HepG2 (cell line): ENCODE measurements around the gene ASAP2. TPM values are rescaled to one million over a fixed set of nuclear protein-coding genes. Genes with fewer than 3 reads are reported as not detected.

Experiments
- BCLAF1 ChIP-seq: fragments of 450-650 bp; IDR thresholded peaks from 2 replicates; pipeline ENCODE4 v1.6.1; 2017; ENCODE audit warnings: mild to moderate bottlenecking
- GLMP ChIP-seq: sonication (generic); formaldehyde crosslinking; IDR thresholded peaks from 2 replicates; pipeline ENCODE4 v1.9.0; 2021; ENCODE audit warnings: missing genetic modification reagents, mild to moderate bottlenecking, borderline replicate concordance
- IRX3 ChIP-seq: sonication (generic); formaldehyde crosslinking; IDR thresholded peaks from 2 replicates; pipeline ENCODE4 v1.8.1; 2023; ENCODE audit warnings: mild to moderate bottlenecking, low read depth, missing genetic modification reagents, borderline replicate concordance
- KDM5B ChIP-seq: sonication (generic); formaldehyde crosslinking; IDR thresholded peaks from 2 replicates; pipeline ENCODE4 v1.4.0; 2020; ENCODE audit warnings: missing genetic modification reagents, mild to moderate bottlenecking, borderline replicate concordance
- KLF16 ChIP-seq, 2 experiments: sonication (generic) in 1 of 2; formaldehyde crosslinking in 1 of 2; IDR thresholded peaks; 2 replicates each; pipeline versions ENCODE4 v1.6.1 to v1.8.0; 2016 to 2023; ENCODE audit warnings: missing genetic modification reagents in 2 of 2, missing compliant biosample characterization in 1 of 2
- MAFK ChIP-seq, 2 experiments: IDR thresholded peaks in 1 of 2; conservative IDR thresholded peaks in 1 of 2; 2 replicates each; pipeline ENCODE4 v1.6.1; 2011; ENCODE audit warnings: improper control_type of control experiment in 2 of 2, low read length in 2 of 2
- MLLT10 ChIP-seq: sonication (generic); formaldehyde crosslinking; IDR thresholded peaks from 2 replicates; pipeline ENCODE4 v1.4.0; 2020; ENCODE audit warnings: missing genetic modification reagents
- PHF20 ChIP-seq: sonication (generic); formaldehyde crosslinking; IDR thresholded peaks from 2 replicates; pipeline ENCODE4 v1.5.0; 2020; ENCODE audit warnings: mild to moderate bottlenecking, missing genetic modification reagents
- RBM22 ChIP-seq: fragments of 200-400 bp; formaldehyde crosslinking; optimal IDR thresholded peaks from 2 replicates; pipeline ENCODE3; 2017; ENCODE audit warnings: mild to moderate bottlenecking, low read length, moderate library complexity
- SETDB1 ChIP-seq: sonication (generic); formaldehyde crosslinking; IDR thresholded peaks from 2 replicates; pipeline ENCODE4 v1.5.1; 2020; ENCODE audit warnings: missing genetic modification reagents, mild to moderate bottlenecking, borderline replicate concordance
- SMARCC2 ChIP-seq: fragments of 450-650 bp; IDR thresholded peaks from 2 replicates; pipeline ENCODE4 v1.6.1; 2017; ENCODE audit warnings: antibody characterized with exemption, mild to moderate bottlenecking
- SP5 ChIP-seq: IDR thresholded peaks from 2 replicates; pipeline ENCODE4 v1.6.1; 2016; ENCODE audit warnings: low read depth, borderline replicate concordance
- SPEN ChIP-seq: sonication (generic); formaldehyde crosslinking; IDR thresholded peaks from 2 replicates; pipeline ENCODE4 v1.5.1; 2020; ENCODE audit warnings: low read depth, mild to moderate bottlenecking, missing genetic modification reagents
- TCF7 ChIP-seq: sonication (generic); IDR thresholded peaks from 2 replicates; pipeline ENCODE4 v1.6.1; 2016; ENCODE audit warnings: antibody characterized with exemption, low read depth
- ZFYVE20 ChIP-seq: sonication (generic); formaldehyde crosslinking; IDR thresholded peaks from 2 replicates; pipeline ENCODE4 v1.8.0; 2023; ENCODE audit warnings: low read depth, mild to moderate bottlenecking, moderate library complexity, missing genetic modification reagents, borderline replicate concordance
- ZNF17 ChIP-seq: sonication (generic); formaldehyde crosslinking; IDR thresholded peaks from 2 replicates; pipeline ENCODE4 v1.5.0; 2020; ENCODE audit warnings: mild to moderate bottlenecking, missing genetic modification reagents
- ZNF317 ChIP-seq: sonication (generic); formaldehyde crosslinking; IDR thresholded peaks from 2 replicates; pipeline ENCODE4 v1.5.0; 2020; ENCODE audit warnings: mild to moderate bottlenecking, missing genetic modification reagents
- ZNF431 ChIP-seq: sonication (generic); formaldehyde crosslinking; IDR thresholded peaks from 2 replicates; pipeline ENCODE4 v1.9.0; 2022; ENCODE audit warnings: missing genetic modification reagents, low read depth, mild to moderate bottlenecking, borderline replicate concordance
- ZNF574 ChIP-seq: sonication (generic); formaldehyde crosslinking; IDR thresholded peaks from 2 replicates; pipeline ENCODE4 v1.4.0; 2020; ENCODE audit warnings: missing genetic modification reagents
- ZNF577 ChIP-seq: sonication (generic); formaldehyde crosslinking; IDR thresholded peaks from 2 replicates; pipeline ENCODE4 v1.4.0; 2020; ENCODE audit warnings: mild to moderate bottlenecking, low read depth, missing genetic modification reagents, borderline replicate concordance
- polyA plus RNA-seq, 8 experiments: library from polyadenylated mRNA; depleted of rRNA in 3 of 8; stranded (reverse) in 7 of 8; unstranded in 1 of 8; fragments of >200 nt; fragmentation: Illumina TruSeq in 4 of 8; extraction: Trizol in 4 of 8; gene quantifications; 2 replicates each; pipeline versions ENCODE4 v1.2.1 to v1.2.3, GENCODE V29; 2011 to 2016; ENCODE audit warnings: low read depth in 4 of 8, missing spikeins in 1 of 8, mixed read lengths in 1 of 8; ENCODE audit not compliant: insufficient read depth in 1 of 8
- total RNA-seq, 5 experiments: library from RNA; depleted of rRNA; stranded (reverse); fragments of >200 nt; fragmentation: Illumina TruSeq; extraction: Trizol; gene quantifications; 2 replicates each; pipeline ENCODE4 v1.2.3, GENCODE V29; 2016; ENCODE audit warnings: low read depth in 1 of 5
- TF ChIP-seq, protein P1 (sequence below): sonication (generic); formaldehyde crosslinking; IDR thresholded peaks from 2 replicates; pipeline ENCODE4 v1.5.0; 2020; ENCODE audit warnings: missing genetic modification reagents, mild to moderate bottlenecking, borderline replicate concordance

Gene ASAP2
- total and polyA plus RNA-seq, 2 of the 13 experiments (the other 11 are each of a cell fraction or from before 2014, with no cell fraction given), result 7.3 to 22.3 TPM

GRCh38 chr2:9422321-9423099 lies 215.9 kb downstream of the ASAP2 start (continued):
- no peak for TF ChIP-seq BCLAF1
- TF ChIP-seq SMARCC2, result no peak
- no peak; the same call in 1 of the 2 replicates for TF ChIP-seq PHF20
- no peak for TF ChIP-seq ZNF577
- no peak for TF ChIP-seq GLMP (CRISPR knock-in tag)
- no peak for TF ChIP-seq ZNF574 (CRISPR knock-in tag)
- TF ChIP-seq, protein P1, sequence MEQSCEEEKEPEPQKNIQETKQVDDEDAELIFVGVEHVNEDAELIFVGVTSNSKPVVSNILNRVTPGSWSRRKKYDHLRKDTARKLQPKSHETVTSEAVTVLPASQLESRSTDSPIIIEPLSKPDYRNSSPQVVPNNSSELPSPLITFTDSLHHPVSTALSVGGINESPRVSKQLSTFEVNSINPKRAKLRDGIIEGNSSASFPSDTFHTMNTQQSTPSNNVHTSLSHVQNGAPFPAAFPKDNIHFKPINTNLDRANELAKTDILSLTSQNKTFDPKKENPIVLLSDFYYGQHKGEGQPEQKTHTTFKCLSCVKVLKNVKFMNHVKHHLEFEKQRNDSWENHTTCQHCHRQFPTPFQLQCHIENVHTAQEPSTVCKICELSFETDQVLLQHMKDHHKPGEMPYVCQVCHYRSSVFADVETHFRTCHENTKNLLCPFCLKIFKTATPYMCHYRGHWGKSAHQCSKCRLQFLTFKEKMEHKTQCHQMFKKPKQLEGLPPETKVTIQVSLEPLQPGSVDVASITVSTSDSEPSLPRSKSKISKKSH (CRISPR knock-in tag), result peak; percentile 92
- no peak for TF ChIP-seq SP5 (CRISPR knock-in tag)
- no peak for TF ChIP-seq SETDB1
- no peak; the same call in 1 of the 2 replicates for TF ChIP-seq ZNF317 (CRISPR knock-in tag)
- TF ChIP-seq ZNF17 (CRISPR knock-in tag), result no peak
- no peak for TF ChIP-seq IRX3
- TF ChIP-seq KDM5B (CRISPR knock-in tag), result no peak; the same call in 1 of the 2 replicates
- peak; percentile 14 for TF ChIP-seq RBM22
- TF ChIP-seq MAFK (conservative IDR thresholded peaks at IDR 0.05 in 1 of 2, IDR thresholded peaks at IDR 0.05 in 1 of 2; ENCODE audit: low read length in 2 of 2), result no peak
- TF ChIP-seq ZNF431, result peak; percentile 20; the same call in 1 of the 2 replicates
- TF ChIP-seq MLLT10 (CRISPR knock-in tag), result no peak
- no peak for TF ChIP-seq KLF16 (CRISPR knock-in tag; IDR thresholded peaks at IDR 0.05)
- TF ChIP-seq SPEN (CRISPR knock-in tag), result no peak
- TF ChIP-seq ZFYVE20 (CRISPR knock-in tag), result no peak
- no peak for TF ChIP-seq TCF7
